ENCODE results near the gene CEND1.

The CEND1 gene

GRCh38 chr11:794766-795633 lies 5.1 kb upstream of the CEND1 start:
- DNase-seq: no peak

- no peak for DNase-seq
Measured at GRCh38 chr11:794013-794765, 4.3 kb upstream of the CEND1 start.

- no peak for DNase-seq
Measured at GRCh38 chr11:793556-793955, 3.7 kb upstream of the CEND1 start.

GRCh38 chr11:792873-793272 lies 3.0 kb upstream of the CEND1 start:
- DNase-seq: no peak

GRCh38 chr11:792535-792821 lies 2.6 kb upstream of the CEND1 start:
- no peak for DNase-seq

- DNase-seq: no peak
Measured at GRCh38 chr11:791658-792534, 2.0 kb upstream of the CEND1 start.

- no peak for DNase-seq
Measured at GRCh38 chr11:790721-791564, 1.1 kb upstream of the CEND1 start.

GRCh38 chr11:788953-789940 lies 643 bp downstream of the CEND1 start:
- no peak for DNase-seq

GRCh38 chr11:788009-788640 lies 1.8 kb downstream of the CEND1 start:
- DNase-seq: no peak

GRCh38 chr11:787084-787675 lies 2.7 kb downstream of the CEND1 start:
- no peak for DNase-seq

GRCh38 chr11:786235-787083 lies 3.4 kb downstream of the CEND1 start:
- DNase-seq: no peak

- DNase-seq: no peak
Measured at GRCh38 chr11:783581-784015, 6.3 kb downstream of the CEND1 start.

- DNase-seq: no peak
Measured at GRCh38 chr11:782264-783174, 7.4 kb downstream of the CEND1 start.

- no peak for DNase-seq
Measured at GRCh38 chr11:779955-780532, 9.8 kb downstream of the CEND1 start.

- DNase-seq: no peak
Measured at GRCh38 chr11:778976-779954, 10.6 kb downstream of the CEND1 start.

All from activated CD4-positive, CD25-positive, alpha-beta regulatory T cell (primary cell).